Ascending aorta (tissue), 2 donors: ENCODE measurements around the gene YLPM1. TPM values are rescaled to one million over a fixed set of nuclear protein-coding genes. Genes with fewer than 3 reads are reported as not detected.
A peak's percentile ranks its signal among the peaks of the same experiment; 100 is the strongest.

ENCODE experiments used
- DNase-seq, 2 donors: peaks; one replicate each; pipeline ENCODE4 v3.0.0-alpha.2; 2019; ENCODE audit warnings: low spot score in 2 of 2
- H3K27ac ChIP-seq, 2 donors: fragments of 200-600 bp; sonication (generic); one replicate each; pipeline ENCODE4 v1.5.1; 2016 to 2017; ENCODE audit warnings: mild to moderate bottlenecking in 1 of 2
- H3K27me3 ChIP-seq: fragments of 200-600 bp; sonication (generic); one replicate; pipeline ENCODE4 v1.5.1; 2017
- H3K36me3 ChIP-seq, 2 donors: fragments of 200-600 bp; sonication (generic); one replicate each; pipeline ENCODE4 v1.5.1; 2016
- H3K4me1 ChIP-seq, 2 donors: fragments of 200-600 bp; sonication (generic); one replicate each; pipeline ENCODE4 v1.5.1; 2016 to 2017; ENCODE audit warnings: mild to moderate bottlenecking in 1 of 2
- H3K4me3 ChIP-seq, 2 donors: fragments of 200-600 bp; sonication (generic); one replicate each; pipeline ENCODE4 v1.5.1; 2016 to 2017; ENCODE audit warnings: mild to moderate bottlenecking in 1 of 2
- H3K9me3 ChIP-seq, 2 donors: fragments of 200-600 bp; sonication (generic); one replicate each; pipeline ENCODE4 v1.5.1; 2016
- intact Hi-C: fragments of 100-400 bp; cut with DNase I; formaldehyde crosslinking; loops from one replicate; pipeline ENCODE4 v1.15.1; 2023
- total RNA-seq: library from RNA; depleted of rRNA; stranded (reverse); fragments of >200 nt; gene quantifications from one replicate; pipeline ENCODE4 v1.1.0, GENCODE V29; 2016
- TF ChIP-seq, protein P1 (sequence below), 3 experiments: fragments of 200-600 bp in 2 of 3; fragments of 450-650 bp in 1 of 3; sonication (generic) in 2 of 3; IDR thresholded peaks; one replicate each; pipeline ENCODE4 v1.5.1; 2016 to 2019; ENCODE audit warnings: antibody characterized with exemption in 3 of 3, mild to moderate bottlenecking in 1 of 3, moderate library complexity in 1 of 3

Gene YLPM1
- total RNA-seq, 1 donor from 2014 or later = 27.7 TPM

DNA sequence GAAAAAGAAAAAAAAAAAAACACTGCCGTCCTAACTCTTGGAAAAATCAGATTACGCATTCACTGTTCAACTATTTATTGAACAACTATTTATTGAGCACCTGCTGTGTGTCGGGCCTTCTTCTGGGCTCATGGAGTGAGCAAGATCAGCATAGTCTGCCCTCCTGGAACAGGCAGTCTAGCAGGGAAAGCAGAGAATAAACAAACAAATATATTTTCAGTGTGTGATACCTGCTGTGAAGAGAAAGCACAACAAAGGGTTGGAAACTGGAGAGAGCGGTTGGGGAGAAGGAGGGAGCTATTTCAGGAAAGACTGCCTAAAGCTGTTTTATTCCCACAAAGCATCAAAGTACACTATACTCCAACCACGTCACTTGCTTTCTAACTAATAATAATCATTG lies 102.0 kb downstream of the YLPM1 start:
- H3K27ac ChIP-seq = no peak overlapping the region
- DNase-seq = no peak
- intact Hi-C loops = no loop called here
- no peaks in the 10 kb centered on the region for H3K36me3 ChIP-seq
- no peaks in the 10 kb centered on the region for H3K27me3 ChIP-seq
- H3K4me3 ChIP-seq = no peak overlapping the region
- no peaks in the 10 kb centered on the region for H3K9me3 ChIP-seq
- peaks cover 0 to 3% of the 10 kb centered on the region in 2 donors for H3K4me1 ChIP-seq
- TF ChIP-seq, protein P1, sequence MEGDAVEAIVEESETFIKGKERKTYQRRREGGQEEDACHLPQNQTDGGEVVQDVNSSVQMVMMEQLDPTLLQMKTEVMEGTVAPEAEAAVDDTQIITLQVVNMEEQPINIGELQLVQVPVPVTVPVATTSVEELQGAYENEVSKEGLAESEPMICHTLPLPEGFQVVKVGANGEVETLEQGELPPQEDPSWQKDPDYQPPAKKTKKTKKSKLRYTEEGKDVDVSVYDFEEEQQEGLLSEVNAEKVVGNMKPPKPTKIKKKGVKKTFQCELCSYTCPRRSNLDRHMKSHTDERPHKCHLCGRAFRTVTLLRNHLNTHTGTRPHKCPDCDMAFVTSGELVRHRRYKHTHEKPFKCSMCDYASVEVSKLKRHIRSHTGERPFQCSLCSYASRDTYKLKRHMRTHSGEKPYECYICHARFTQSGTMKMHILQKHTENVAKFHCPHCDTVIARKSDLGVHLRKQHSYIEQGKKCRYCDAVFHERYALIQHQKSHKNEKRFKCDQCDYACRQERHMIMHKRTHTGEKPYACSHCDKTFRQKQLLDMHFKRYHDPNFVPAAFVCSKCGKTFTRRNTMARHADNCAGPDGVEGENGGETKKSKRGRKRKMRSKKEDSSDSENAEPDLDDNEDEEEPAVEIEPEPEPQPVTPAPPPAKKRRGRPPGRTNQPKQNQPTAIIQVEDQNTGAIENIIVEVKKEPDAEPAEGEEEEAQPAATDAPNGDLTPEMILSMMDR (IDR thresholded peaks at IDR 0.05) = no peak

DNA sequence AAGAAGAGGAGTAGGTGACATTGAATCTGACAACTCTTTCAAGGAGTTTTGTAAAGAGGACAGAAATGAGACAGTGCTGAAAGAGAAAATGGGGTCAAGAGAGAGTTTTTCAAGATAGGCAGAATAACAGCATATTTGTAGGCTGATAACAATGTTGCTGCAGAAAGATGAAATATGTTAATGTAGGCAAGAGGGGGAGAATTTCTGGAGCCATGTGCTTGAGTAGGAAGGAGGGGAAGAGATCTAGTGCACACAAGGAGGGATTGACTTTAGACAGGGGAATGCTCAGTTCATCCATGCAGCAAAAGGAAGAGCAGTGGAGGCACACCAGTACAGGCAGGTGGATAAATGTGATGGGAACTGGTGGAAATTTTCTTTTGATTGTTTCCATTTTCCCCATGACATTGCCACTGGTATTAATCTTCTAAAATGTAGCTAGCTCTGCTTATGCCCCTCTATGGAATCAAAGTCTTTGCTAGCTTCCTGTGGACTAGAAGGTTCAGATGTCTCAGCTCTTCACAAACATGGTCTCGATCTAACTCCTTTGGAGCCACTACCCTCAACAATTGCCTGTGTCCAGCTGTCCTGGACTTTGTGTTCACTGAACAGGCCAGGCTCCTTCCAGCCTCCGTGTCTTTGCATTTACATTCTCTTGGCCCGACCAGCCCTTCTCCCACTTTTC lies 103.7 kb downstream of the YLPM1 start:
- peak in 1 of 2 donors; percentile 30 for DNase-seq
- H3K4me1 ChIP-seq = peaks cover 0 to 3% of the 10 kb centered on the region in 2 donors
- H3K9me3 ChIP-seq = no peaks in the 10 kb centered on the region
- H3K4me3 ChIP-seq = no peak overlapping the region
- TF ChIP-seq, protein P1 (IDR thresholded peaks at IDR 0.05) = no peak
- intact Hi-C loops = no loop called here
- peak overlapping the region in 1 of 2 donors; percentile 69 for H3K27ac ChIP-seq
- H3K27me3 ChIP-seq = no peaks in the 10 kb centered on the region
- H3K36me3 ChIP-seq = no peaks in the 10 kb centered on the region

DNA sequence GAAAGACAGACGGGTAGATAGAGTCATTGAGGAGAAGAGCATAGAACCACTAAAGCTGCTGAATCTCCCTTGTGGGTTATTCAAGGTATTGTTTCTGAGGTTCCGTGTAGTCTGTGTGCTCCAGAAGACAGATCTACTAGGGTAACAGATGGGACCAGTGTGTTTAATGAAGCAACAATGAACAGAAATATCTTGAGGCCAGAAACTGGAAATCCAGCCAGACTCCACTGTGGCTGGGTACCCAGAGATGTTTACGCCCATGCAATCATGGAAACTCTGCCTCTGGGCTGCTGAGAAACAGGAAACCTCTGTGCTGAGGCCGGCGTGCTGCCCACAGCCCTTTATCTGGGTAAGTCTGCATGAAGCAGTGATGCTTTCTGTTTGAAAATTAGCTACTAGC lies 104.6 kb downstream of the YLPM1 start:
- H3K36me3 ChIP-seq = no peaks in the 10 kb centered on the region
- H3K9me3 ChIP-seq = no peaks in the 10 kb centered on the region
- intact Hi-C loops = no loop called here
- no peak overlapping the region for H3K4me3 ChIP-seq
- H3K27me3 ChIP-seq = no peaks in the 10 kb centered on the region
- peak in 1 of 2 donors; percentile 72 for DNase-seq
- peaks cover 0 to 3% of the 10 kb centered on the region in 2 donors for H3K4me1 ChIP-seq
- H3K27ac ChIP-seq = peak overlapping the region; percentile 38 to 69
- TF ChIP-seq, protein P1 (IDR thresholded peaks at IDR 0.05) = no peak

DNA sequence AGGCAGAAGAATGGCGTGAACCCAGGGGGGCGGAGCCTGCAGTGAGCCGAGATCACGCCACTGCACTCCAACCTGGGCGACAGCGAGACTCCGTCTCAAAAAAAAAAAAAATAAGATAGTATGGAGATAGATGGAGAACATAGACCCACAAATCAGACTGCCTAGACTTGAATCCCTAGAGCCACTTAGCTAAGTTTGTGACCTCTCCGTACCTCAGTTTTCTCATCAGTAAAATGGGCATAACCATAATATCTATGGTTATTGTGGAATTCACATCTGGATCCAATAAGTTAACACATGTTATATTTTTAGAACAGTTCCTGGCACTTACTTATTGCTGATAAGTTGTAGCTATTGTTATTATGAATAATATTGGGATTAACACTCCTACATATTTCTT lies 105.6 kb downstream of the YLPM1 start:
- no peak for DNase-seq
- TF ChIP-seq, protein P1 (IDR thresholded peaks at IDR 0.05) = no peak
- H3K9me3 ChIP-seq = no peaks in the 10 kb centered on the region
- H3K4me3 ChIP-seq = no peak overlapping the region
- no peaks in the 10 kb centered on the region for H3K27me3 ChIP-seq
- intact Hi-C loops = no loop called here
- no peaks in the 10 kb centered on the region for H3K36me3 ChIP-seq
- H3K4me1 ChIP-seq = peaks cover 0 to 3% of the 10 kb centered on the region in 2 donors
- H3K27ac ChIP-seq = peak overlapping the region in 1 of 2 donors; percentile 37

DNA sequence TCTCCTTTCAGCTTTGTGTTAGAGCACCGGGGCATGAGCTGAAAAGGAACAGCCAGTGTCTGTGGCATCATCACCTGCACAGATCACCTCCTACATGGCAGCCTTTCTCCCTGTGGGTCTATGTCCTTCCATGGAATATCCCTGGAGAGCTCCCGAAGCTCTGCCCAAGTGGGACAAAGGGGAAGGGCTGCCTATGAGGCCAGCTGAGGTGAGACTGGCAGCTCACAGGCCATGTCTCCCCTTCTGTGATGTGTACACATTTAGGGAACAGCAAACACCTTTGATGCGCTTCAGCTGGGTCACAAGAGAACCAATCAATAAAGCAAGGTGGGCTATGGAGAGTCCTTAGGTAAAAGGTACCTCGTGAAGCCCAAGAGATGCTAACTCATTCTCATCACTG lies 108.7 kb downstream of the YLPM1 start:
- Histone ChIP-seq H3K27me3 (no peaks in the 10 kb centered on the region), H3K9me3 (no peaks in the 10 kb centered on the region), H3K36me3 (no peaks in the 10 kb centered on the region), H3K27ac (no peak overlapping the region), H3K4me1 (peaks cover 0 to 3% of the 10 kb centered on the region in 2 donors), H3K4me3 (no peak overlapping the region)
- intact Hi-C loops = no loop called here
- TF ChIP-seq, protein P1 (IDR thresholded peaks at IDR 0.05) = no peak
- DNase-seq = peak in 1 of 2 donors; percentile 42
